UCSD-AML1 (cell line): ENCODE data around the gene CUBN.
A peak's percentile ranks its signal among the peaks of the same experiment; 100 is the strongest.
"Not testable (repeated sequence)": the region's sequence is repeated elsewhere in the genome, so short reads cannot be mapped to it uniquely, and the experiment has no call there.

ENCODE experiments used
- DNase-seq: peaks from one replicate; lab custom pipeline; 2025; ENCODE audit not compliant: unreplicated experiment; lab: John Stamatoyannopoulos, UW

Gene CUBN

GRCh38 chr10:16832351-16833080 is 297.1 kb downstream of the CUBN start:
- DNase-seq, result peak; percentile 41

DNA sequence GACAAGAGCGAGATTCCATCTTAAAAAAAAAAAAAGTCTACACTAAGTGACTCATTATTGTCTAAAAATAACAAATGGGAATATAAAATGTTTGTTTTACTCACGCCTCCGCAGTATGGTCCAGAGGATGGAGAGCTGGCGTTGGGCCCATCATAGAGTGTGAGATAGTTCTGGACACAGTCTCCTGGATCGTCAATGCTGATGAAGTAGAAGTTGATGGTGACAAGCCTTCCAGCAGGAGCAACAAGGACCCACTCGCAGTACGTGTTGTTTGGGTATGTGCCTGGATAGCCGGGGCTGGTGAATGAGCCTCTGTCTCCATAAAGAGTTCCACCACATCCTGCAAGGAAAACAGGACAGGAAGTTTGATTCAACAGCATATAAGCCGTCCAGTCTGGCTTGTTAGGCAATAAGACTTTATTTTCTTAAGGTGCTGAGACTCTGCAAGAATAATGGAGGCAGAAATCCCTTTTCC is 300.9 kb downstream of the CUBN start:
- no peak for DNase-seq

- peak; percentile 35 for DNase-seq
Measured at GRCh38 chr10:16828114-16828568, 301.5 kb downstream of the CUBN start.

DNA sequence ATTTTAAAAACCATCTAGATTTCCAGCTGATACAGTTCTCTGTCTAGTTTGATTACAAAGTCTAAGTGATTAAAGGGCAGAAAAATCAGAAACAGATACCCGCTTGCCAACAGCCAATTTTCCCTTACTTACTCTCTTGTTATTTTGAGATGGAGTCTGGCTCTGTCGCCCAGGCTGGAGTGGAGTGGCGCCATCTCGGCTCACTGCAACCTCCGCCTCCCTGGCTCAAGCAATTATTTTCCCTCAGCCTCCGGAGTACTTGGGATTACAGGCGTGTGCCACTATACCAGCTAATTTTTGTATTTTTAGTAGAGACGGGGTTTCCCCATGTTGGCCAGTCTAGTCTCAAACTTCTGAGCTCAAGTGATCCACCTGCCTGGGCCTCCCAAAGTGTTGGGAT is 302.1 kb downstream of the CUBN start:
- not testable (repeated sequence) for DNase-seq

DNA sequence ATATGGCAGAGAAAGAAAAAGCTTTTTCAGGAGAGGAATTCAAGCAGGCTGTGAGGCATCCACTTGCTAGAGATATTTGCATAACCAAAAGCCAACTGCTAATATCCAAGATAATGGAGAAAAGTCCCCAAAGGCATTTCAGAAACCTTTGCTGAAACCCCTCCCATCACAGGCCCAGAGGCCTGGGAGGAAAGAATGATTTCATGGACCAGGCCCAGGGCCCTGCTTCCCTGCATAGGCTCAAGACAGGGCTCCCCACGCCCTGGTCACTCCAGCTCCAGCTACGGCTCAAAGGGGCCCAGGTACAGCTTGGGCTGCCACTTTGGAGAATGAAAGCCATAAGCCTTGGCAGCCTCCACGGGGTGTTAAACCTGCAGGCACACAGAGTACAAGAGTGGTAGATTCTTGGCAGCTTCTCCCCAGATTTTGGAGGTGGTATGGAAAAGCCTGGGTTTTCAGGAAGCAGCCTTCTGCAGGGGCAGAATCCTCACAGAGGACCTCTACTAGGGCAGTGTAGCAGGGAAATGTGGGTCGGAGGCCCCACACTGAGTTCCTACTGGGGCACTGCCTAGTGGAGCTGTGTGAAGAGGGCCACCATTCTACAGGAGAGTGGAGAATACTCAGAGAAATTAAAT is 306.8 kb downstream of the CUBN start:
- DNase-seq, result no peak

DNA sequence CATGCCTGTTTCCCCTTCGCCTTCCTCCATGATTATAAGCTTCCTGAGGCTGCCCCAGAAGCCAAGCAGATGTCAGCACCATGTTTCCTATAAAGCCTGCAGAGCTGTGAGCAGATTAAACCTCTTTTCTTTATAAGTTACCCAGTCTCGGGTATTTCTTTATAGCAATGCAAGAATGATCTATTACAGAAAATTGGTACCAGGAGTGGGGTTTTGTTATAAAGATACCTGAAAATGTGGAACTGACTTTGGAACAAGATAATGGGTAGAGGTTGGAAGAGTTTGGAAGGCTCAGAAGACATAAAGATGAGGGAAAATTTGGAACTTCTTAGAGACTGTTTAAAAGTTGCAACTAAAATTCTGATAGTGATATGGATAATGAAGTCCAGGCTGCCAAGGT is 307.6 kb downstream of the CUBN start:
- DNase-seq, result no peak

GRCh38 chr10:16820421-16820820 is 309.2 kb downstream of the CUBN start:
- DNase-seq, result no peak

- no peak for DNase-seq
Measured at GRCh38 chr10:16820018-16820417, 309.6 kb downstream of the CUBN start.

GRCh38 chr10:16819436-16819835 is 310.2 kb downstream of the CUBN start:
- DNase-seq, result no peak

- no peak for DNase-seq
Measured at GRCh38 chr10:16819026-16819425, 310.6 kb downstream of the CUBN start.

- DNase-seq, result peak; percentile 100
Measured at GRCh38 chr10:16817125-16818019, 312.2 kb downstream of the CUBN start, which contains the start of gene RSU1. Gene RSU1, minus strand, starts transcription at chr10:16817424. Its CDS starts 343 bp downstream, at chr10:16817081.

GRCh38 chr10:16816830-16817124 is 312.8 kb downstream of the CUBN start:
- DNase-seq, result no peak

GRCh38 chr10:16816171-16816570 is 313.4 kb downstream of the CUBN start:
- no peak for DNase-seq

DNA sequence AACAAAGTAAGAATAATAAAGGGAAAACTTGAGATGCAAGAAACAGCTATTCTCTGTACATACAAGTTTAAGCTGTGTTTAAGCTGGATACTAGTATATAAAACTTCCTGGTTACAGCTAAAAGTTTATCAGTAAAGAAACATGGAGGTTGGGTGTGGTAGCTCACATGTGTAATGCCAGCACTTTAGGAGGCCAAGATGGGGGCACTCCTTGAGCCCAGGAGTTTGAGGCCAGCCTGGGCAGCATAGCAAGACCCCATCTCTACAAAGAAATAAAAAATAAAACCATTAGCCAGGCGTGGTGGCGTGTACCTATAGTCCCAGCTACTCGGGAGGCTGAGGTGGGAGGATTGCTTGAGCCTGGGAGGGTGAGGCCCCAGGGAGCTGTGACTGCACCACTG is 315.6 kb downstream of the CUBN start:
- no peak for DNase-seq

GRCh38 chr10:16812676-16813075 is 316.9 kb downstream of the CUBN start:
- no peak for DNase-seq

GRCh38 chr10:16811765-16812164 is 317.8 kb downstream of the CUBN start:
- no peak for DNase-seq

DNA sequence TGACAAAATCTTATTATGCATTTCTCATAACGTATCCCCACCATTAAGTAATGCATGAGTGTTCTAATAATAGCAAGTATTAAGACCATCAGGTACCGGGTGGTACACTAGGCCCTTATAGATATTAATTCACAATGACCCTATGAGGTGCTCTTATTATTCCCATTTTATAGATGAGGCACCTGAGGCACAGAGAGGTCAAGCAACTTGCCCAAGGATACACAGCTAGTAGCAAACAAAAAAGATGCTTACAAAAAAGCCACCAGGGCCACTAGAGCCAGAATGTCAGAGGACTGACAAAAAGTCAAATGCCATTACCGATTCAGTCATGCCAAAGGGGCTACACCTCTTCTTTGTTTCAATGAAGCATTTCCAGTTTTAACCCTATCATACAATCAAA is 318.3 kb downstream of the CUBN start:
- no peak for DNase-seq

DNA sequence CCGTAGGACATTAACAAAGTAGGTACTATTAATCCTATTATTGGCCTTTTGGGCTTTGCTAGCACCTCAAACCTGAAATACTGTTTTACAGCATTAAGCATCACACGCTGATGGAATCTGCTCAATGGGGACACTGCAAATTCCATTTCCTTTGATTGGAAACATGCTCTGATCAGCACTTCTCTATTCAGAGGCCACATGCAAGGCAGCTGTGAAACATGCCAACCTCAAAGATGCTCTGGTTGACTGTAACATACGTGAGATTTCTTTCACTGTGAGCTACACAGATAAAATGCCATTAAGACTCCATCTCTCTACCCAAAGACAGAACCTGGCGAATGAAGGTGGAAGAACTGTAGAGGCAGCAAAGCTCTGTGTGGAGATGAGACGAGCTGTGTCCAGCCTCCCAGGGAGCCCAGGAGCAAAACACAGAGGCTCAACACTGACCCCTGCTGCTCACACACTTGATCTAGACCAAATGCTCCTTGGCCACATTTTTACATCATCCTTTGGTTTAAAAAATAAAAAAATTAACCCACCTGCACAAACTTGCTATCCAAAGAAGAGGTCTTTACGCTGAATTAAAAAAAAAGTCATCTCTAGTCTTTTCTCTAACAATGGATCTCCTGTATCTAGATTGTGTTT is 320.4 kb downstream of the CUBN start:
- DNase-seq, result peak; percentile 53

- no peak for DNase-seq
Measured at GRCh38 chr10:16804123-16804522, 325.5 kb downstream of the CUBN start.

DNA sequence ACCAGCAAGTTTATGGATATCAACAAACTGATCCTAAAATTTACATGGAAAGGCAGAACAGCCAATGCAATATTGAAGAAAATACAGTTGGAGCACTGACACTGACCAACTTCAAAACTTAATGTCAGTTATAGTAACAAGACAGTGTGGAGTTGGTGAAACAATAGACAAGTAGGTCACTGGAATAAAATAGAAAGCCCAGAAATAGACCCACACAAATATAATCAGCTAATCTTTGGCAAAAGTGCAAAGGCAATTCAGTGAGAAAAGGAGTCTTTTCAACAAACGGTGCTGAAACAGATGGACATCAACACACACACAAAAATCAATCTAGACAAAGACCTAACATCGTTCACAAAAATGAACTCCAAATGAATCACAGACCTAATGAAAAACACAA is 326.1 kb downstream of the CUBN start:
- no peak for DNase-seq

- DNase-seq, result peak; percentile 37
Measured at GRCh38 chr10:16799621-16800020, 330.0 kb downstream of the CUBN start.
